GM19463 (cell line): Measurements from ENCODE around the gene RPS14.
"Not testable (repeated sequence)": the region's sequence is repeated elsewhere in the genome, so short reads cannot be mapped to it uniquely, and the experiment has no call there.

Experiments
- ATAC-seq: cut with Tn5 transposase; IDR thresholded peaks from one replicate; pipeline ENCODE4 v1.9.1; 2021; ENCODE audit warnings: mild to moderate bottlenecking, moderate library complexity; ENCODE audit not compliant: unreplicated experiment

The RPS14 gene

GRCh38 chr5:150481708-150481965, 32.1 kb upstream of the RPS14 start:
- ATAC-seq = no peak

GRCh38 chr5:150479416-150479815, 29.9 kb upstream of the RPS14 start:
- ATAC-seq = no peak

- not testable (repeated sequence) for ATAC-seq
Observed at GRCh38 chr5:150476568-150476967, 27.0 kb upstream of the RPS14 start.

GRCh38 chr5:150473673-150474358, 24.3 kb upstream of the RPS14 start:
- no peak for ATAC-seq

DNA sequence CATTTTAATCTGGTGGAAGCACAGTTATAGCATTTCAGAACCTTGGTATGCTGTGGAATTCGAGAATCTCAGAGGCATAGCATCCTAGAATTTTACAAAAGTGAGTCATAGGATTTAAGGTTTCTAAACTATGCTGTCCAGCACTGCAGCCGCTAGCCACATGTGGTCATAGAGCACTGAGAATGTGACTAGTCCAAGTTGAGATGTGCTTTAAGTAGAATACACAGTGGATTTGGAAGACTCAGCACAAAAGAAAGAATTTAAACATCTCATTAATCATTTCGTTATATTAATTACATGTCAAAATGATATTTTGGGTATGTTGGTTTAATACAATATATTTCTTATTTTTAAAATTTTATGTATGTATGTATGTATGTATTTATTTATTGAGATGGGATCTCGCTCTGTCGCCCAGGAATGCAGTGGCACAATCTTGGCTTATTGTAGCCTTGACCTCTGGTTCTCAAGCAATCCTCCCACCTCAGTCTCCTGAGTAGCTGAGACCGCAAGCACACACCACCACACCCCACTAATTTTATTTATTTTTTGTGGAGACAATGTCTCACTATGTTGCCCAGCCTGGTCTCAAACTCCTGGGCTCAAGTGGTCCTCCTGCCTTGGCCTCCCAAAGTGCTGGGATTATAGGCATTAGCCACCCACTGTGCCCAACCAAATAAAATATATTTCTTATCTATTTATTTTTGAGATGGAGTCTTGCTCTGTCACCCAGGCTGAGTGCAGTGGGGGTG, 20.4 kb upstream of the RPS14 start:
- no peak for ATAC-seq

DNA sequence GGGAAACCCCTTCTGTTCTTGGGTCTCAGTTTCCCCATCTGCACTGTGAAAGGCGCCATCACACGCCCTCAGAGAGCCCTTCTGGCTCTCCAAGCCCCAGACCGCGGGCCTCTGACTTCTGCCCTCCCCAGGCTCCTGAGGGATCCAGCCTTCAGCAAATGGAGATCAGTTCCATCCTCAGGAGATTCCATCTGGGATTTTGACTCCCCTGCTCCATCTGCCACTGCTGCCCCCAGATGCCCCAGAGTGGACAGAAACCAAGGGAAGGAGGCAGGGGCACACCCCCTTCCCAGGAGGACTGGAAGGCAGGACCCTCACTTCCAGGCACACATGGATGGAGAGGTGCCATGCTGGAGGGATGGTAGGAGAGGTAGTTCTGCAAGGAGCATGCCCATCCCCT, 18.7 kb upstream of the RPS14 start:
- no peak for ATAC-seq

GRCh38 chr5:150465927-150466326, 16.4 kb upstream of the RPS14 start:
- ATAC-seq = no peak

- ATAC-seq = no peak
Observed at GRCh38 chr5:150464554-150465012, 15.0 kb upstream of the RPS14 start.

DNA sequence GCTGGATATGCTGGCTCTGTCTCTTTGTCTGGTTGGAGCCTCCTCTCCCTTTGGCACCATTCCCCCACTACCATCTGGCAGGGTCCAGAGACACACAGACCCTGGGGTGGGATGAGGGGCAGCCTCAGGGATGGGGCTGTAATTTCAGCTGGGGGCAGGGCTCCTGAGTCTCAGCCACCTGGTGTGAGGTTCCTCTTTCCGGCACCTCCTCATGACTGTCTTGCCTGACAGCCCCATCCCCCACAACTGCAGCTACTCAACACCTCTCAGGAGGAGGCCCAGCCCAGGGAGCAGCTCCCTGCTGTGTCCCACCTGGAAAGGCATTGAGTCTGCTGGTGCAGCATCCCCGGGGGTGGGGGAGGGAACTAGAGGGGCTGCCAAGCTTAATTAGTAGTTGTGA, 11.7 kb upstream of the RPS14 start:
- peak; percentile 78 for ATAC-seq

DNA sequence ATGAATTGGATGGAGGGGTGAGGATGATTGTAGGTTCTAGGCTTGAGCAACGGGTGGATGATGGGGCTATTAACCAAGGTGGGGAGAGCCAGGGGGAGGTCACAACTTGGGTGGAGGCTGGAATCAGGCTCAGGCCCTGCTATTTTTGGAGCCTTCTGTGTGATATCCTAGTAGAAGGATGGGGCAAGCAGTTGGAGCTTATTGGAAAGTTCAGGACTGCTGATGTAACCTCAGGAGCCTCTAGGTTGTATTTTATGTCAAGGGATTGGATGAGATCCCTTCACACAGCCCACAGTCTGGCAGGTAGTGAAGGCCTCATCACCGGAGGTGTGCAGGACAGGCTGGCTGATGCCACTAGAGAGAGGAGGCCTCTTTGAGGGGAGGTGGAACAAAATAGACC, 11.2 kb upstream of the RPS14 start:
- no peak for ATAC-seq

DNA sequence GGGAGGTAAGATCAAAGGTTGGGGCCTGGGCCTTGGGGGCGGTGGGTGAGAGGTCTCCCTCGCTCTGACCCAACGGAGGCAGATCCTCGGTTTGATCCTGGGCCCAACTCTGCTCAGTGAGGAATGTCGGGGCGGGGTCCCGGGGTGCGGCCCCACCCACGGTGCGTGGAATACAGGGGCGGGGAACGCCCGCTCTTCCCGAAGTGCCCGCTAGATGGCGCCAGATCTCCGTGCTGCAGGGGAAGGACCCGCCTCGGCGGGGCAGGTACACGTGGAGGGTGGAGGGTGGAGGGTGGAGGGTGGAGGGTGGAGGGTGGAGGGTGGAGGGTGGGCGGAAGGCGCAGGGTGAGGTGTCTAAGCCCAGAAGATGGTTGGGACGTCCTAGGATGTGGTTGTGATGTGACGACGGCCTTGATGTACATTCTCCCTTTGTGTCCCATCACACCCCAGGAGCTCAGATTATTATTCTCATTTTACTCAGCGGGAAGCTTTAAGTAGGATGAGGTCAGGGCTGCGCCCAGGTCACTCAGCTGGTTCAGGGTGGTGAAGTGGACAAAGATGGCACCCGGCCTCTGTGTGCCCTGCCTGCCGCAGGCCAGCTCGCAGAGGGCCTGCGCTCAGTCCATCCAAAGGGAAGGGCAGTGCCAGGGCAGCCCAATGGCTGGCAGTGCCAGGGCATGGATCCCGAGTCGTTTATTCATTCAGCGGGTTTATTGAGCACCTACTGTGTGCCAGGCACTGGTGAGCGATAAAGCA, 9.4 kb upstream of the RPS14 start:
- peak; percentile 70 for ATAC-seq

DNA sequence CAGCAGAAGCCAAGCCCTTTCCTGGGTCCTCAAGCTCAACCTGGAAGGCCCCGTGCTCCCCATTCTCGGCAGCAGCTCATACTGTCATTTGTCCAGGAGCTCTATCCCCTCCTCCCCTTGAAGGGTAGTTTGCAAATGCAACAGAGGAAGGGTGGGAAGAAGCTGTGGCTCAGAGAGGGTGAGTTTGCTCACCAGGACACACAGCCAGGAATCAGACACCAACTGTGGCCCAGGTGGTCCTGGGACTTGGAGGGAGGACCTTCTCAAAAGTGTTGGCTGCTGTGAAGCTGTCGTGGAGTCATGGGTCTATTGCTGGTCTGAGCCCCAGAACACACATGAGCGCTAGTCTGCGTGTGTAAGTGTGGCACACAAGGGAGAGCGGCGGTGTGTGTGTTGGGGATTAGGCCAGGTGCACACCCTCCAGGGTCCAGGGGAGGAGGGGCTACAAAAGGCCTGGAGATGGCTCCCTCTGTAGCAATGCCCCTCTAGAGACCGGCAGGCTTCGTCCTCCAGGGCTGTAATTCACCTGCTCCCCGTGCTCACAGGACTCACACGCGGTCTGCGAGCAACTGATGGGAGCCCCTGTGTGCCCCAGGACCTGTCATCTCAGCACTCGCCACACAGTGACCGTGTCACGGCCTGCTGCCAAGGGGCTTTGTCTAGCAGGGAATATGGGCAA, 8.2 kb upstream of the RPS14 start:
- ATAC-seq = no peak

DNA sequence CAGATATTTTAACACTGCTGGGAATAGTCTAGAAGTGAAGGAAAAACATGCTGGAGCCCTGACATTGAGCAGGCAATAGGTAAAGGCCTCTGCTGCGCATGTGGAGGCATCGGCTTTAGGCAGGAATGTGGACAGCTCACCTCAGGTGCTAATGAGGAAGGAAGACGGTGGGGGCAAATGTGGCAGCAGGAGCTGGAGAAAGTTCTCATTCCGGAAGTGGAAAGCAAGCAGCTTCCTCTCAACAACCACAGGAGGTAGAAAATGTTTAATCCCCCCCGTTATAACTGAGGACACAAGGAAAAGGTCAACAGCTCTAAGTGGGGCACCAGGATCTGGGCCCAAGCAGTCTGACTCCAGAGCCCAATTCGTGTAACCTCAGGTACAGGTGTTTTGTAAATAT, 7.6 kb upstream of the RPS14 start:
- no peak for ATAC-seq

GRCh38 chr5:150454492-150455229, 5.1 kb upstream of the RPS14 start:
- ATAC-seq = no peak

GRCh38 chr5:150454027-150454426, 4.5 kb upstream of the RPS14 start:
- ATAC-seq = not testable (repeated sequence)

DNA sequence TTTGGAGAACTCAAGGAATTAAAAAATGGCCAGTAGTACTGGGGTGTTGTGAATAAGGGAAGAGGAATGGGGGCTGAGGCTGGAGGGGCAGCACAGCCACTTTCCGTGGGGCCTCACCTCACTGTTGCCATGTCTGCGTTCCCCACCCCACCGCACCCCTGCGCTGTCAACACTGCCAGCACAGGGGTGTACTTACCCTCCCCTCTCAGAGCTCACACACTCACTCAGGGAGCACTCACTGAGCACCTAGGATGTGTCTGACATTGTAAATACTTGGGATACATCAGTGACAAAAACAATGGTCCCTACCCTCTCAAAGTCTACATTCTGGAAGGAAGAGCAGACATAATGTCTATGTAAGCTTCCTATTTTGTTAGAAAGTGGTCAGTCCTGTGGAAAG, 3.4 kb upstream of the RPS14 start:
- no peak for ATAC-seq

DNA sequence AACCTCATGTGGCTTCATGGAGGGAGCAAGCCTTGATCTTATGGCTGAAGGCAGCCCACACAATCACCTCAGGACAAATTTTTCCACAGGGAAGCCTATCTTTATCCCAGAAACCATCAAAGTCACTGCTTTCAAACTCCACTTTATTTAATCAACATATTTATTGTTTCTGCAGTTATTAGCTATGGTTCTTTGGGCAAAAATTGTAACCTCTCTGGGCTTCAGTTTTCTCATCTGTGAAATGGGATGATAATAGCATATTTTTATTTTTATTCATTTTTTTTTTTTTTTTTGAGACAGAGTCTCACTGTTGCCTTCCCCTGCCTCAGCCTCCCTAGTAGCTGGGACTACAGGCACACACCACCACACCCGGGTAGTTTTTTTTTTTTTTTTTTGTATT, 2.1 kb upstream of the RPS14 start:
- no peak for ATAC-seq

DNA sequence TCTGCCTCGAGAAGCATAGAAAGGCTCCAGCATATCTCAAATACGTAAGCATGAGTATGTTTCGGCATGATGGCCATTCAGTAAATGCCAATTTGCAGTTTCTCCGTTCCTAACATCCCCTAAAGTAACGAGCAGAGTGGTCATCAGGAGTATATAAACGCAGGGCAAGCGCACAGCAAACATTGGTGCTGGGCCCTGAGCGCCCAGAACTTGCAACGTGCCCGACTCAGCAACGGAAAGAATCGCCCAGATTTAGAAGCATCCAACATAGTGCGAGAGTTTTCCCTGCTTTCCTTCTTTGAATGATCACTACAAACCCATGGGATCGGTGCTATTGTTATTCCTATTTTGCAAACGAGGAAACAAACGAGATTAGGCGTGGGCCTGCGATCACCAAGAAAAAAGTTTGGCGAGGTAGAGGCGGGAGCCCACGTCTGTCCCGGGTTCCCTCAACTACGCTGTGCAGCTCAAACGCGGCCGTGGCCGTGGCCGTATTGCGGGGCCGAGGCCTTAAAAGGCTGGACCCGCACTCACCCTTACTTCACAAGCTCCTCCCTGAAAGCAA, 505 bp downstream of the RPS14 start:
- peak; percentile 34 for ATAC-seq

- ATAC-seq = no peak
Observed at GRCh38 chr5:150448334-150448733, 1.2 kb downstream of the RPS14 start.

- ATAC-seq = no peak
Observed at GRCh38 chr5:150447188-150447587, 2.4 kb downstream of the RPS14 start.
